ENCODE data around the gene RCSD1.
A peak's percentile ranks its signal among the peaks of the same experiment; 100 is the strongest.

The RCSD1 gene

GRCh38 chr1:167669209-167670124, 39.4 kb downstream of the RCSD1 start:
- no peak for DNase-seq

- DNase-seq: no peak
Observed at GRCh38 chr1:167670563-167670962, 40.5 kb downstream of the RCSD1 start.

GRCh38 chr1:167671727-167672511, 41.9 kb downstream of the RCSD1 start:
- no peak for DNase-seq

GRCh38 chr1:167672831-167673230, 42.8 kb downstream of the RCSD1 start:
- no peak for DNase-seq

- DNase-seq: no peak
Observed at GRCh38 chr1:167673265-167673664, 43.2 kb downstream of the RCSD1 start.

GRCh38 chr1:167674156-167674555, 44.1 kb downstream of the RCSD1 start:
- no peak for DNase-seq

GRCh38 chr1:167675440-167675839, 45.4 kb downstream of the RCSD1 start:
- no peak for DNase-seq

GRCh38 chr1:167676205-167676915, 46.3 kb downstream of the RCSD1 start:
- DNase-seq: no peak

GRCh38 chr1:167676916-167677848, 47.1 kb downstream of the RCSD1 start:
- no peak for DNase-seq

- DNase-seq: no peak
Observed at GRCh38 chr1:167678422-167678821, 48.4 kb downstream of the RCSD1 start.

- no peak for DNase-seq
Observed at GRCh38 chr1:167678838-167679237, 48.8 kb downstream of the RCSD1 start.

- no peak for DNase-seq
Observed at GRCh38 chr1:167679714-167680113, 49.7 kb downstream of the RCSD1 start.

- DNase-seq: no peak
Observed at GRCh38 chr1:167681024-167681423, 51.0 kb downstream of the RCSD1 start.

- DNase-seq: no peak
Observed at GRCh38 chr1:167681451-167682098, 51.5 kb downstream of the RCSD1 start.

GRCh38 chr1:167683226-167683625, 53.2 kb downstream of the RCSD1 start:
- DNase-seq: no peak

GRCh38 chr1:167683641-167684502, 53.8 kb downstream of the RCSD1 start:
- peak; percentile 75 for DNase-seq

- no peak for DNase-seq
Observed at GRCh38 chr1:167685844-167686243, 55.8 kb downstream of the RCSD1 start.

GRCh38 chr1:167687919-167688519, 58.0 kb downstream of the RCSD1 start:
- peak; percentile 69 for DNase-seq

- no peak for DNase-seq
Observed at GRCh38 chr1:167689567-167689920, 59.5 kb downstream of the RCSD1 start.

GRCh38 chr1:167690053-167690452, 60.0 kb downstream of the RCSD1 start:
- DNase-seq: no peak
